HL-60 (cell line): Measurements from ENCODE around the gene LARP4.
"Not testable (repeated sequence)": the region's sequence is repeated elsewhere in the genome, so short reads cannot be mapped to it uniquely, and the experiment has no call there.

Source experiments
- DNase-seq, 2 experiments: peaks; one replicate each; pipeline ENCODE4 v3.0.0-alpha.2; 2010 to 2020; ENCODE audit warnings: low read depth in 1 of 2, low spot score in 1 of 2
- H3K27ac ChIP-seq: fragments of 250-450 bp; sonication (Bioruptor Pico); replicated peaks from 2 replicates; pipeline ENCODE4 v1.5.1; 2020; ENCODE audit warnings: mild to moderate bottlenecking, moderate library complexity
- H3K27me3 ChIP-seq: fragments of 250-450 bp; sonication (Bioruptor Pico); 2 replicates; pipeline ENCODE4 v1.5.1; 2021; ENCODE audit warnings: mild to moderate bottlenecking, moderate library complexity; ENCODE audit not compliant: insufficient read depth, poor library complexity, severe bottlenecking
- H3K4me3 ChIP-seq: replicated peaks from 2 replicates; pipeline ENCODE4 v1.5.1; 2011; ENCODE audit warnings: mild to moderate bottlenecking, control low read depth, low read length; ENCODE audit not compliant: insufficient read depth
- GABPA ChIP-seq: IDR thresholded peaks from 2 replicates; pipeline ENCODE4 v1.6.1; 2012; ENCODE audit warnings: low read depth
- POLR2AphosphoS5 ChIP-seq: IDR thresholded peaks from 2 replicates; pipeline ENCODE4 v1.6.1; 2012; ENCODE audit warnings: low read depth
- SPI1 ChIP-seq: IDR thresholded peaks from 2 replicates; pipeline ENCODE4 v1.6.1; 2012; ENCODE audit warnings: low read depth, mild to moderate bottlenecking, borderline replicate concordance
- TF ChIP-seq, protein P1 (sequence below): IDR thresholded peaks from one replicate; pipeline ENCODE4 v1.5.1; 2011; ENCODE audit warnings: low read length, control low read depth, inconsistent platforms; ENCODE audit not compliant: insufficient read depth
- TF ChIP-seq, protein P2 (sequence below): IDR thresholded peaks from 2 replicates; pipeline ENCODE4 v1.6.1; 2012; ENCODE audit warnings: low read depth; ENCODE audit not compliant: insufficient replicate concordance

The LARP4 gene

DNA sequence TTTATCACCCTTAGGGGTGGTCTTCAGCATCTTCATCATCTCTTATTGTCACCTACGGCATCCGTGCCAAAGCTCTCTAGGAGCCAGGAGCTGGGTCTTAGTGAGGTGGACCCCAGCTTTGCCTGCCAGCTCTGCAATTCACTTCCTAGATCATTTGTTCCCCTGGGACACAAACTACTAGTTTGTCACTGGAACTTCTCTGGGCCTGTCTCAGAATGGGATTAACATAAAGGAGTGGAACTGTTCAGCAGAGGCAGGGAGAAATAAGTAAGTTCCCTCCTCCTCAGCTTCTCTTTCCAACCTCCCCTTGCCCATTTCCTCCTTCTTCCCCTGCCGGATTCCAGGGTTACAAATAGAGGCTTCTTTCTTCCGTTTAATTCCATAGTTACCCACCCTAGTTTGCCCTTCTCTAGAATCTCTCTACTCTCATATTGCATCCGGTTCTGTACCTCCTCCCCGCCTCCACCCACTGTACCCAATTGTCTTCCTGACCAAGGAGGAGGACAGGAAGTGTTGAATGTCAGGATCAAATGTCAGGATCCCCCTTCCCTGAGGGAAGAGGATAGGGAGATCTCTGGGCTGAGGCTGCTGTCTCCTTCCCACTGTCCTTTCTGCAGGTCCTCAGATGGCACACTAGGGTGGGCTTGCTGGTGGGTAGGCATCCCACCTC, 25.0 kb downstream of the LARP4 start:
- DNase-seq, result no peak
- Histone ChIP-seq H3K4me3 (no peak overlapping the region), H3K27me3 (no peaks in the 10 kb centered on the region), H3K27ac (no peak overlapping the region)
- TF ChIP-seq POLR2AphosphoS5, result no peak
- TF ChIP-seq, protein P1, sequence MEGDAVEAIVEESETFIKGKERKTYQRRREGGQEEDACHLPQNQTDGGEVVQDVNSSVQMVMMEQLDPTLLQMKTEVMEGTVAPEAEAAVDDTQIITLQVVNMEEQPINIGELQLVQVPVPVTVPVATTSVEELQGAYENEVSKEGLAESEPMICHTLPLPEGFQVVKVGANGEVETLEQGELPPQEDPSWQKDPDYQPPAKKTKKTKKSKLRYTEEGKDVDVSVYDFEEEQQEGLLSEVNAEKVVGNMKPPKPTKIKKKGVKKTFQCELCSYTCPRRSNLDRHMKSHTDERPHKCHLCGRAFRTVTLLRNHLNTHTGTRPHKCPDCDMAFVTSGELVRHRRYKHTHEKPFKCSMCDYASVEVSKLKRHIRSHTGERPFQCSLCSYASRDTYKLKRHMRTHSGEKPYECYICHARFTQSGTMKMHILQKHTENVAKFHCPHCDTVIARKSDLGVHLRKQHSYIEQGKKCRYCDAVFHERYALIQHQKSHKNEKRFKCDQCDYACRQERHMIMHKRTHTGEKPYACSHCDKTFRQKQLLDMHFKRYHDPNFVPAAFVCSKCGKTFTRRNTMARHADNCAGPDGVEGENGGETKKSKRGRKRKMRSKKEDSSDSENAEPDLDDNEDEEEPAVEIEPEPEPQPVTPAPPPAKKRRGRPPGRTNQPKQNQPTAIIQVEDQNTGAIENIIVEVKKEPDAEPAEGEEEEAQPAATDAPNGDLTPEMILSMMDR, result no peak
- no peak for TF ChIP-seq SPI1
- TF ChIP-seq, protein P2, sequence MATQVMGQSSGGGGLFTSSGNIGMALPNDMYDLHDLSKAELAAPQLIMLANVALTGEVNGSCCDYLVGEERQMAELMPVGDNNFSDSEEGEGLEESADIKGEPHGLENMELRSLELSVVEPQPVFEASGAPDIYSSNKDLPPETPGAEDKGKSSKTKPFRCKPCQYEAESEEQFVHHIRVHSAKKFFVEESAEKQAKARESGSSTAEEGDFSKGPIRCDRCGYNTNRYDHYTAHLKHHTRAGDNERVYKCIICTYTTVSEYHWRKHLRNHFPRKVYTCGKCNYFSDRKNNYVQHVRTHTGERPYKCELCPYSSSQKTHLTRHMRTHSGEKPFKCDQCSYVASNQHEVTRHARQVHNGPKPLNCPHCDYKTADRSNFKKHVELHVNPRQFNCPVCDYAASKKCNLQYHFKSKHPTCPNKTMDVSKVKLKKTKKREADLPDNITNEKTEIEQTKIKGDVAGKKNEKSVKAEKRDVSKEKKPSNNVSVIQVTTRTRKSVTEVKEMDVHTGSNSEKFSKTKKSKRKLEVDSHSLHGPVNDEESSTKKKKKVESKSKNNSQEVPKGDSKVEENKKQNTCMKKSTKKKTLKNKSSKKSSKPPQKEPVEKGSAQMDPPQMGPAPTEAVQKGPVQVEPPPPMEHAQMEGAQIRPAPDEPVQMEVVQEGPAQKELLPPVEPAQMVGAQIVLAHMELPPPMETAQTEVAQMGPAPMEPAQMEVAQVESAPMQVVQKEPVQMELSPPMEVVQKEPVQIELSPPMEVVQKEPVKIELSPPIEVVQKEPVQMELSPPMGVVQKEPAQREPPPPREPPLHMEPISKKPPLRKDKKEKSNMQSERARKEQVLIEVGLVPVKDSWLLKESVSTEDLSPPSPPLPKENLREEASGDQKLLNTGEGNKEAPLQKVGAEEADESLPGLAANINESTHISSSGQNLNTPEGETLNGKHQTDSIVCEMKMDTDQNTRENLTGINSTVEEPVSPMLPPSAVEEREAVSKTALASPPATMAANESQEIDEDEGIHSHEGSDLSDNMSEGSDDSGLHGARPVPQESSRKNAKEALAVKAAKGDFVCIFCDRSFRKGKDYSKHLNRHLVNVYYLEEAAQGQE, result no peak
- TF ChIP-seq GABPA, result no peak

DNA sequence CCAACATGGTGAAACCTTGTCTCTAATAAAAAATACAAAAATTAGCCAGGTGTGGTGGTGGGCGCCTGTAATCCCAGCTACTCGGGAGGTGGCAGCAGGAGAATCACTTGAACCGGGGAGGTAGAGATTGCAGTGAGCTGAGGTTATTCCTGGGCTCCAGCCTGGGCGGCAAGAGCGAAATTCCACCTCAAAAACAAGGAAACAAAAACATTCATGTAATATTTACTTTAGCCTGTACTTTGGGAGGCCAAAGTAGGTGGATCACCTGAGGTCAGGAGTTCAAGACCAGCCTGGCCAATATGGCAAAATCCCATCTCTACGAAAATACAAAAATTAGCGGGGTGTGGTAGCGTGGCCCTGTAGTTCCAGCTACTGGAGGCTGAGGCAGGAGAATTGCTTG, 31.0 kb downstream of the LARP4 start:
- DNase-seq, H3K27ac ChIP-seq, H3K4me3 ChIP-seq, H3K27me3 ChIP-seq: not testable (repeated sequence)

DNA sequence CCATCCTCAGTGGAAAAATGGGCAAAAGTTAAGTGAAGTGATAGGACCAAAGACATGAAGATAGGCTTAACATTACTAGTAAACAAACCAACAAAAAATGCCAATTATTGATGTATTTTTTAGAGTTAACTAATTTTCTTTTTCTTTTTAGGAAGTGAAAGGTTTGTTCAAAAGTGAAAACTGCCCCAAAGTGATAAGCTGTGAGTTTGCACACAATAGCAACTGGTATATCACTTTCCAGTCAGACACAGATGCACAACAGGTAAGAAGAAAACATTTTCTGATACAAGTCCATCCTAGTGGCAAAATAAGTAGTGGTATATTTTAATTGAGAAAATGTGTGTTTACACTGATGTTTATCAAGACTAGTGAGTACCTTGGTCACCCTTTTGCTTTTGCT, 39.6 kb downstream of the LARP4 start:
- H3K4me3 ChIP-seq, result no peak overlapping the region
- no peak overlapping the region for H3K27ac ChIP-seq
- no peaks in the 10 kb centered on the region for H3K27me3 ChIP-seq
- DNase-seq, result no peak
- TF ChIP-seq, protein P2, result no peak
- TF ChIP-seq GABPA, result no peak
- no peak for TF ChIP-seq SPI1
- TF ChIP-seq, protein P1, result no peak
- no peak for TF ChIP-seq POLR2AphosphoS5

DNA sequence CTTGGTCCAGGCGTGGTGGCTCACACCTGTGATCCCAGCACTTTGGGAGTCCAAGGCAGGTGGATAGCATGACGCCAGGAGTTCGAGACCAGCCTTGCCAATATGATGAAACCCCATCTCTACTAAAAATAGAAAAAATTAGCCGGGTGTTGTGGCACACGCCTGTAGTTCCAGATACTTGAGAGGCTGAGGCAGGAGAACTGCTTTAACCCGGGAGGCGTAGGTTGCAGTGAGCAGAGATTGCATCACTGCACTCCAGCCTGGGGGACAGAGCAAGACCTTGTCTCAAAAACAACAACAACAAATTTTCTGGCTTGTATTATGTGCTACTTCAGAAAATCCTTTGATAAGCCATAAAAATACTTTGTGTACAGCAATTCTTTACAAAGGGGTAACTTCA, 41.1 kb downstream of the LARP4 start:
- TF ChIP-seq POLR2AphosphoS5 (no peak), SPI1 (no peak), GABPA (no peak)
- TF ChIP-seq, protein P1, result no peak
- TF ChIP-seq, protein P2, result no peak
- no peak for DNase-seq
- Histone ChIP-seq H3K27ac (no peak overlapping the region), H3K27me3 (no peaks in the 10 kb centered on the region), H3K4me3 (no peak overlapping the region)
